PC-3 (cell line): Measurements from ENCODE around the gene SRRM3. TPM values are rescaled to one million over a fixed set of nuclear protein-coding genes. Genes with fewer than 3 reads are reported as not detected.

Experiments
- ATAC-seq: fragments of 200-7000 bp; cut with Tn5 transposase; 2 replicates; pipeline ENCODE4 v1.9.1; 2020; ENCODE audit warnings: mild to moderate bottlenecking, moderate library complexity
- BruUV-seq: library from RNA; stranded (reverse); fragments of 400-500 nt; replicated peaks from 2 replicates; lab custom pipeline; 2021; lab: Mats Ljungman, UMichigan
- CTCF ChIA-PET: fragments of 300-600 bp; sonication (Branson Sonifier 250); formaldehyde crosslinking; loops from one replicate; lab custom pipeline; 2022; ENCODE audit warnings: antibody characterized with exemption; lab: Charles Lee
- POLR2A ChIA-PET: fragments of 300-600 bp; sonication (Branson Sonifier 250); formaldehyde crosslinking; loops from one replicate; lab custom pipeline; 2022; ENCODE audit warnings: antibody characterized with exemption; ENCODE audit not compliant: unreplicated experiment; lab: Charles Lee
- DNase-seq: peaks from one replicate; pipeline ENCODE4 v3.0.0-alpha.2; 2015
- H2AFZ ChIP-seq: fragments of 300-600 bp; sonication (generic); 2 replicates; pipeline ENCODE4 v1.6.0; 2016; ENCODE audit warnings: antibody characterized with exemption, low read length
- H3F3A ChIP-seq: fragments of 300-600 bp; sonication (generic); one replicate; pipeline ENCODE4 v1.6.0; 2017; ENCODE audit warnings: antibody characterized with exemption, low read length, control low read depth, mild to moderate bottlenecking; ENCODE audit not compliant: unreplicated experiment
- H3K27ac ChIP-seq: fragments of 300-600 bp; sonication (generic); 2 replicates; pipeline ENCODE4 v1.5.1; 2016; ENCODE audit warnings: mild to moderate bottlenecking, low read length
- H3K27me3 ChIP-seq: fragments of 300-600 bp; sonication (generic); 2 replicates; pipeline ENCODE4 v1.6.1; 2016; ENCODE audit warnings: low read length, mixed read lengths
- H3K36me3 ChIP-seq: fragments of 300-600 bp; sonication (generic); 2 replicates; pipeline ENCODE4 v1.6.1; 2016; ENCODE audit warnings: low read depth, mixed run types, low read length, mixed read lengths
- H3K4me1 ChIP-seq: fragments of 300-600 bp; sonication (generic); 2 replicates; pipeline ENCODE4 v1.5.1; 2016; ENCODE audit warnings: low read length; ENCODE audit not compliant: insufficient read depth
- H3K4me2 ChIP-seq: fragments of 300-600 bp; sonication (generic); 2 replicates; pipeline ENCODE4 v1.6.0; 2016; ENCODE audit warnings: low read length
- H3K4me3 ChIP-seq: fragments of 300-600 bp; sonication (generic); 2 replicates; pipeline ENCODE4 v1.5.1; 2016; ENCODE audit warnings: mild to moderate bottlenecking, low read length, mixed read lengths
- H3K79me2 ChIP-seq: fragments of 300-600 bp; sonication (generic); 2 replicates; pipeline ENCODE4 v1.6.1; 2017; ENCODE audit warnings: low read length, mixed read lengths
- H3K9ac ChIP-seq: fragments of 300-600 bp; sonication (generic); 2 replicates; pipeline ENCODE4 v1.6.0; 2016; ENCODE audit warnings: mild to moderate bottlenecking, low read length
- H3K9me2 ChIP-seq: fragments of 300-600 bp; sonication (generic); replicated peaks from 2 replicates; pipeline ENCODE4 v1.6.1; 2016; ENCODE audit warnings: mixed run types, low read length, mixed read lengths
- H3K9me3 ChIP-seq: fragments of 300-600 bp; sonication (generic); 2 replicates; pipeline ENCODE4 v1.6.1; 2016; ENCODE audit warnings: low read length, mixed read lengths
- H4K20me1 ChIP-seq: fragments of 300-600 bp; sonication (generic); 2 replicates; pipeline ENCODE4 v1.6.1; 2016; ENCODE audit warnings: low read length, mixed read lengths
- EZH2 ChIP-seq: fragments of 300-600 bp; sonication (generic); IDR thresholded peaks from one replicate; pipeline ENCODE4 v1.6.1; 2017; ENCODE audit warnings: antibody characterized with exemption, mild to moderate bottlenecking, low read length; ENCODE audit not compliant: unreplicated experiment
- EZH2phosphoT487 ChIP-seq: fragments of 300-600 bp; sonication (generic); IDR thresholded peaks from 2 replicates; pipeline ENCODE4 v1.6.1; 2018; ENCODE audit warnings: mild to moderate bottlenecking, antibody characterized with exemption, low read length, borderline replicate concordance
- intact Hi-C: fragments of 100-400 bp; cut with micrococcal nuclease; formaldehyde crosslinking; loops from 2 replicates; pipeline ENCODE4 v1.9.0; 2023
- total RNA-seq: library from RNA; depleted of rRNA; stranded (reverse); fragments of >200 nt; gene quantifications from 2 replicates; pipeline ENCODE4 v1.2.3, GENCODE V29; 2014
- TF ChIP-seq, protein P1 (sequence below): fragments of 300-600 bp; sonication (generic); conservative IDR thresholded peaks from 2 replicates; pipeline ENCODE4 v1.5.1; 2017; ENCODE audit warnings: antibody characterized with exemption, low read depth, mild to moderate bottlenecking, low read length

The SRRM3 gene
- total RNA-seq, 1 experiment from 2014 or later: 0.66 TPM

DNA sequence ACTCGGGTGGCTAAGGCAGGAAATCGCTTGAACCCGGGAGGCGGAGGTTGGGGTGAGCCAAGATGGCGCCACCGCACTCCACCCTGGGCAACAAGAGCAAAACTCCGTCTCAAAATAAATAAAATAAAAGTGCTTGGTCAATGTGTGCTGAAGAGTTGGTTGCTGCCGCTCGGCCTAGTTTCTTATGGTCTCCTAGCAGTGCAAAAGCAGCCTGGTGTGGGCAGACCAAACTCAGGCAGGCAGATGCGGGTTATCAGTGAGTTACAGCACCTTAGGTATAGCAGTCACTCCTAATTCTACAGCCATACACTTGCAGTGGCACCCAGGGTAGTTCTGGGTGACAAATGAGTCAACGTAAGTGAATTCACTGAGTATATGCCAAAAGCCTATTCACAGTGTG lies 123.4 kb downstream of the SRRM3 start:
- DNase-seq (no peak), ATAC-seq (no peak)
- H3K9ac ChIP-seq: no peak overlapping the region
- H3K36me3 ChIP-seq: peaks cover 39% of the 10 kb centered on the region
- peaks cover 12% of the 10 kb centered on the region for H3F3A ChIP-seq
- peaks cover 55% of the 10 kb centered on the region for H3K79me2 ChIP-seq
- H3K9me3 ChIP-seq: no peaks in the 10 kb centered on the region
- intact Hi-C loops: no loop called here
- ChIA-PET POLR2A (no interaction called here), CTCF (no interaction called here)
- no peaks in the 10 kb centered on the region for H3K27me3 ChIP-seq
- no peak overlapping the region for H2AFZ ChIP-seq
- H4K20me1 ChIP-seq: peaks cover 32% of the 10 kb centered on the region
- no peak overlapping the region for H3K4me2 ChIP-seq
- no peaks in the 10 kb centered on the region for H3K4me1 ChIP-seq
- no peak overlapping the region for H3K27ac ChIP-seq
- BruUV-seq: no TSS peak
- no peak overlapping the region for H3K4me3 ChIP-seq
- no peak for TF ChIP-seq EZH2phosphoT487
- no peak for TF ChIP-seq EZH2
- TF ChIP-seq, protein P1, sequence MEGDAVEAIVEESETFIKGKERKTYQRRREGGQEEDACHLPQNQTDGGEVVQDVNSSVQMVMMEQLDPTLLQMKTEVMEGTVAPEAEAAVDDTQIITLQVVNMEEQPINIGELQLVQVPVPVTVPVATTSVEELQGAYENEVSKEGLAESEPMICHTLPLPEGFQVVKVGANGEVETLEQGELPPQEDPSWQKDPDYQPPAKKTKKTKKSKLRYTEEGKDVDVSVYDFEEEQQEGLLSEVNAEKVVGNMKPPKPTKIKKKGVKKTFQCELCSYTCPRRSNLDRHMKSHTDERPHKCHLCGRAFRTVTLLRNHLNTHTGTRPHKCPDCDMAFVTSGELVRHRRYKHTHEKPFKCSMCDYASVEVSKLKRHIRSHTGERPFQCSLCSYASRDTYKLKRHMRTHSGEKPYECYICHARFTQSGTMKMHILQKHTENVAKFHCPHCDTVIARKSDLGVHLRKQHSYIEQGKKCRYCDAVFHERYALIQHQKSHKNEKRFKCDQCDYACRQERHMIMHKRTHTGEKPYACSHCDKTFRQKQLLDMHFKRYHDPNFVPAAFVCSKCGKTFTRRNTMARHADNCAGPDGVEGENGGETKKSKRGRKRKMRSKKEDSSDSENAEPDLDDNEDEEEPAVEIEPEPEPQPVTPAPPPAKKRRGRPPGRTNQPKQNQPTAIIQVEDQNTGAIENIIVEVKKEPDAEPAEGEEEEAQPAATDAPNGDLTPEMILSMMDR: no peak
- H3K9me2 ChIP-seq: no peaks in the 10 kb centered on the region

DNA sequence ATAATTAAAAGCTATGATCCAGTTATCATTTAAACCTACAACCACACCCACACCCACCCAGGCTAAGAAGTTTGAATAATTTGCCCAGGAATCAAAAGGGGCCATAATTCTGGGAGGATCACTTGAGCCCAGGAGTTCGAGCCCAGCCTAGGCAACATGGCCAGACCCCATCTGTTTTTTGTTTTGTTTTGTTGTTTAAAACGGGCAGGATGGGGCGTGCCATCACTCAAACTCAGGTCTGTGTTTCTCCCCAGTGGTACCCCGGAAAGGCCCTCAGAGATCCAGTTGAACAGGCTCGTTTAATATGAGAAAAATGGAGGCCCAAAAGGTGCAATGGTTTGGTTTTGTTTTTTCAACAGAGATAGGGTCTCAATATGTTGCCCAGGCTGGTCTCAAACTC lies 124.1 kb downstream of the SRRM3 start:
- H3K27me3 ChIP-seq: no peaks in the 10 kb centered on the region
- no peak overlapping the region for H3K27ac ChIP-seq
- H3K79me2 ChIP-seq: peaks cover 63% of the 10 kb centered on the region
- no peak overlapping the region for H3K4me3 ChIP-seq
- BruUV-seq: no TSS peak
- H4K20me1 ChIP-seq: peaks cover 39% of the 10 kb centered on the region
- H3F3A ChIP-seq: peaks cover 12% of the 10 kb centered on the region
- DNase-seq (no peak), ATAC-seq (no peak)
- TF ChIP-seq EZH2: no peak
- no peak for TF ChIP-seq EZH2phosphoT487
- TF ChIP-seq, protein P1: no peak
- intact Hi-C loops: no loop called here
- no peak overlapping the region for H2AFZ ChIP-seq
- no peak overlapping the region for H3K4me2 ChIP-seq
- peaks cover 39% of the 10 kb centered on the region for H3K36me3 ChIP-seq
- H3K9me2 ChIP-seq: no peaks in the 10 kb centered on the region
- ChIA-PET CTCF (no interaction called here), POLR2A (no interaction called here)
- no peaks in the 10 kb centered on the region for H3K9me3 ChIP-seq
- H3K4me1 ChIP-seq: no peaks in the 10 kb centered on the region
- H3K9ac ChIP-seq: no peak overlapping the region

DNA sequence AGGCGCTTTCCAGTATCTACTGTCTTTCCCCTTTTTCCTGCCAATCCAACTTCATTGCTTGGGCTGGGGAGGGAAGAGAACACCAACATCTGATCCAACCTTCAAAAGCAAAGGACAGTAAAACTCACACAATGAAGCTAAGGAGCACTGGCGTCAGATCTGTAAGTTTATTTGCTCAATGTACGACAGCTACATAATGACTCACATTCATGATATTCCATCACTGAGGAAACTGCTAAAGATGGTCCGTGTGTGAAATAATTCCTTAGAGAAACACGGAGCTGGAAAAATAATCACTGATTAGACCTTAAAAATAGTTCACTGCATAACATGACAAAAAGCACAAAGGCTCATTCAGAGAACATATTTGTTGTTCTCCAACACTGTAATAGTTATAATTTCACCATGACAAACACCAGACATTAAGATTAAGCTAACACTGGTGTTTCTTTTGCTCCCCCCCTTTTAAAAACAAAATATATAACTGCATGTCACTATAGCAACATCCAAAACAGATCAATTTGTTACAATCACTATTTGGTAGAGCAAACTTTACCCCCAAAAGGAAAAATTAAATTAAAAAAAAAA lies 125.0 kb downstream of the SRRM3 start:
- H3K27me3 ChIP-seq: no peaks in the 10 kb centered on the region
- H2AFZ ChIP-seq: no peak overlapping the region
- POLR2A ChIA-PET: interaction anchor here (0.6 to 1.1 kb wide), 2 partner anchors 21 to 32 kb away, joined by 5 to 7 read pairs; partner anchors contain the start of gene YWHAG
- BruUV-seq: no TSS peak
- no peak overlapping the region for H3K27ac ChIP-seq
- no peaks in the 10 kb centered on the region for H3K9me2 ChIP-seq
- no peak overlapping the region for H3K4me2 ChIP-seq
- H3K4me1 ChIP-seq: no peaks in the 10 kb centered on the region
- peaks cover 72% of the 10 kb centered on the region for H3K79me2 ChIP-seq
- H3K9ac ChIP-seq: no peak overlapping the region
- H3K9me3 ChIP-seq: no peaks in the 10 kb centered on the region
- peaks cover 12% of the 10 kb centered on the region for H3F3A ChIP-seq
- CTCF ChIA-PET: no interaction called here
- DNase-seq: peak; percentile 42
- intact Hi-C loops: no loop called here
- peak; percentile 80 for ATAC-seq
- H4K20me1 ChIP-seq: peaks cover 47% of the 10 kb centered on the region
- no peak overlapping the region for H3K4me3 ChIP-seq
- TF ChIP-seq EZH2 (no peak), EZH2phosphoT487 (no peak)
- TF ChIP-seq, protein P1: no peak
- H3K36me3 ChIP-seq: peaks cover 44% of the 10 kb centered on the region
